Astrocyte of the cerebellum (primary cell): ENCODE data around the gene PROP1.
"Not testable (repeated sequence)": the region's sequence is repeated elsewhere in the genome, so short reads cannot be mapped to it uniquely, and the experiment has no call there.

Experiments
- DNase-seq: peaks from one replicate; pipeline ENCODE4 v3.0.0-alpha.2; 2011; ENCODE audit warnings: low read depth
- H3K4me3 ChIP-seq: 2 replicates; pipeline ENCODE4 v1.5.1; 2011; ENCODE audit warnings: mild to moderate bottlenecking, low read depth, low read length, moderate library complexity
- CTCF ChIP-seq: IDR thresholded peaks from 2 replicates; pipeline ENCODE4 v1.5.1; 2012; ENCODE audit warnings: low read length, low read depth, moderate library complexity, mild to moderate bottlenecking; ENCODE audit errors: missing control alignments
- in situ Hi-C: cut with HindIII; loops from 2 replicates; pipeline ENCODE4 v1.10.0; 2017; ENCODE audit warnings: low sequenced_read_pairs

The PROP1 gene

GRCh38 chr5:177957241-177957640 is 38.8 kb downstream of the PROP1 start:
- in situ Hi-C loops, result no loop called here
- no peak overlapping the region for H3K4me3 ChIP-seq
- no peak for DNase-seq
- TF ChIP-seq CTCF, result no peak

DNA sequence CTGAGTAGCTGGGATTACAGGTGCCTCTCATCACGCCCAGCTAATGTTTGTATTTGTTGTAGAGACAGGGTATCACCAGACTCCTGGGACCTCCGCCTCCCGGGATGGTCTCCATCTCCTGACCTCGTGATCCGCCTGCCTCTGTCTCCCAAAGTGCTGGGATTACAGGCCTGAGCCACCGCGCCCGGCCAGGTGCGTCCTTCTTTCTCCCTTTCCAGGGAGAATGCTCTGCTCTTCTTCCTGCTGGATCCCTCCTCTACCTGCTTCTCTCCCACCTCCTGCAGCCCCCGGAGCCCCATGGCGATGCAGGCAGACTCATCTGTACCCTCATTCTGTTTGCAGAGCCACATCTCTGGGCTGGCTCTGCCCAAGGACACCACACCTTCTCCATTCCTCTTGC is 42.9 kb downstream of the PROP1 start:
- H3K4me3 ChIP-seq, DNase-seq, in situ Hi-C loops: not testable (repeated sequence)

DNA sequence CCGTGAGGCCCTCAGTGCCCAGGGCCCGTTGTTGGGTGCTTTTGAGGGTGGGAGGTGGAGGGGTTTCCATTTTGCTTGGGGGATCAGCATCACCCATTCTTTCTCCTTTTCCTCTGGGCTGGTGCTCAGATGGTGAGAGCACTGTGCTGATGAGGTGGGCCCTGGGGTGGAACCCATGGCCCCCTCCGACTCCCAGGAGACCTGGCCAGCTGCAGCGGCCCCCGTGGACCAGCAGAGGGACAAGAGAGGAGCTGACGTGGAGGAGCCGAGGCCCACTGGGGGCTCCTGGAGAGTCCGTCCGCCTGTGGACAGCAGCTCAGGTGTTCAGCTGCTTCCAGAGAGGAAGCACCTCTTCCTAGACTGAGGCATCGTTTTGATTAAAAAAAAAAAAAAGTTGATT is 46.4 kb downstream of the PROP1 start:
- in situ Hi-C loops, H3K4me3 ChIP-seq, DNase-seq: not testable (repeated sequence)

GRCh38 chr5:177949065-177949464 is 47.0 kb downstream of the PROP1 start:
- in situ Hi-C loops, DNase-seq: not testable (repeated sequence)

GRCh38 chr5:177947912-177948311 is 48.1 kb downstream of the PROP1 start:
- H3K4me3 ChIP-seq, in situ Hi-C loops, DNase-seq: not testable (repeated sequence)

More at GRCh38 chr5:177949065-177949464, 47.0 kb downstream of the PROP1 start:
- not testable (repeated sequence) for H3K4me3 ChIP-seq

GRCh38 chr5:177945601-177946283 is 50.3 kb downstream of the PROP1 start:
- H3K4me3 ChIP-seq, DNase-seq, in situ Hi-C loops: not testable (repeated sequence)

DNA sequence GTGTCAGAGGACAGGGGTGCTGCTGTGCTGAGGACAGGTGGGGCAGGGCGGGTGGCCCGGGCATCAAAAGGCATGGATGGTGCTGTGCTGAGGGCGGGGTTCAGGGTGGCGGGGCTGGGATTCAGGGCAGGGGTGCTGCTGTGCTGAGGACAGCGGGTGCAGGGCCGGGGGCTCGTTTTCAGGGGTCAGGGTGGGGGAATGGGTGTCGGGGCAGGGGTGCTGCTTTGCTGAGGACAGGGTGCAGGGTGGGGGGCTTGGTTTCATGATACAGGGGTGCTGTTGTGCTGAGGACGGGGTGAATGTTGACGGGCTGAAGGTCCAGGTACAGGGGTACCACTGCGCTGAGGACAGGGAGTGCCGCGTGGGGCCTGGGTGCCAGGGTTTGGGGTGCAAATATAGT is 50.9 kb downstream of the PROP1 start:
- H3K4me3 ChIP-seq, DNase-seq, in situ Hi-C loops: not testable (repeated sequence)

DNA sequence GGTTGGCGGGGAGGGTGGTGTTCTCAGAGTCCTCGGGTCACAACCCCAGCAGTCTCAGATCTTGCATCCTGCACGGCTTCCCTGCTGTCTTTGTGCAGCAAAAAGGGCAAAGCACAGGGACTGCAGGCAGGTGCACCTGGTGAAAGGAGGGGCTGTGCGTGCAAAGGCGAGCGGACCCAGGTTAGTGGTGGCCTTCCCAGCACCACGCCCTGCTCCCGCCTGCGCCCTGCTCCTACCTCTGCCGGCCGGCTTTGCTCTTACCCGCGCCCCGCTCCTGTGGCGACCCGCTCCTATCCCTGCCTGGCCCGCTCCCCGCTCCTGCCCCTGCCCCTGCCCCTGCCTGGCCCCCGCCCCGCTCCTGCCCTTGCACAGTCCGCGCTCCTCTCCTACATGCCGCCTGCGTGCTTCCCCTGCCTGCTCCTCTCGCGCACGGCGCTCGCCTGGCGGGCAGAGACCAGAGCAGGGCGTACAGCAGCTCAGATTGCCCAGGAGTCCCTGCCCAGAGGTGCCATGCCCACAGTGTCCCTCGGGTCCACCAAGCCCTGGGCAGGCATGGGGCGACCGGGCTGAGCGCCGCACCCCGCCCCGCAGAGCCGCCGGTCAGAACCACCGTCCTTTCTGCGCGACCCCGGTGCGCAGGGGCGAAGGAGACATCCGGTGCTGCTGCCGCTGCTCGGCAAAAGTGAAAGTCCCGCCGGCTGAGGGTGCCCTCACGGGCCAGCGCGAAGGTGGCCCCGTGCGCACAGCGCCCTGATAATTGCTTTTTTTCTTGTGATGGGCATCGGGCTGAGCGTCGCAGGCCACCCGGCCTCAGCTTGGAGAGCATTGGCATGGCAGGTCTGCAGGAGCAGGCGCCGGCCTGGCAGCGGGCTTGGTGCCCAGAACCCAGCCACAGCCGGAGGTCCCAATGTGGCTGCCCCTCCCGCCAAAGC is 52.0 kb downstream of the PROP1 start:
- in situ Hi-C loops, DNase-seq: not testable (repeated sequence)
- peak overlapping the region; percentile 39 for H3K4me3 ChIP-seq

- H3K4me3 ChIP-seq, DNase-seq, in situ Hi-C loops: not testable (repeated sequence)
These were observed 53.1 kb downstream of the PROP1 start for GRCh38 chr5:177942896-177943295.
